ENCODE data around the gene RNF5. TPM values are rescaled to one million over a fixed set of nuclear protein-coding genes. Genes with fewer than 3 reads are reported as not detected.

The RNF5 gene
- total and polyA plus RNA-seq, 10 of the 15 experiments (the other 5 are each of a cell fraction or from before 2014, with no cell fraction given) = 31.4 to 114 (median 62.8) TPM

- TF ChIP-seq BCLAF1 (IDR thresholded peaks at IDR 0.05) = no peak
- no peak for TF ChIP-seq ATF2 (IDR thresholded peaks at IDR 0.05; ENCODE audit: low read length)
- TF ChIP-seq RAD21 (IDR thresholded peaks at IDR 0.05; ENCODE audit: insufficient read depth, low read depth, low read length) = no peak
Observed at GRCh38 chr6:32156891-32157290, 21.3 kb upstream of the RNF5 start (continued).

DNA sequence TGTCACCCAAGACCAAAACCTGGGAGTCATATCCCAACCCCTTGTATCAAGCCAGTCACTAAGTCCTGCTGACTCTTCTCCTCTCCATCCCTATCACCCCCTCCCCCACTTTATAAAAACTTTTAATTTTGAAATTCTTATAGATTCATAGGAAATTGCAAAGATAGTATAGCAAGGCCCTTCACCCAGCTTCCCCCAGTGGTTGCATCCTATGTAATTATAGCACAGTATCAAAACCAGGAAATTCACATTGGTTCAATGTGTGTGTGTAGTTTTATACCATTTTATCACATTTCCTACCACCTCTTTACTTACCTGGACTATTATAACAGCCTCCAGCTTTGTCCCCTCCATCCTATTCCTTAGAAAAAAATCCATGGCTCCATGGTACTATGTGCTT, 20.2 kb upstream of the RNF5 start:
- ChIA-PET SMC1A (ENCODE audit: uncharacterized antibody, unreplicated experiment) (no interaction called here), POLR2A (no interaction called here)
- peaks cover 3% of the 10 kb centered on the region; the same call in 1 of the 2 replicates for H3K4me1 ChIP-seq (ENCODE audit: control insufficient read depth, insufficient read depth, low read length)
- TF ChIP-seq CTCF (IDR thresholded peaks at IDR 0.05 in 2 of 3, conservative IDR thresholded peaks at IDR 0.05 in 1 of 3; ENCODE audit: control insufficient read depth in 2 of 3, extremely low read depth in 1 of 3, insufficient read depth in 1 of 3, low read depth in 3 of 3, low read length in 3 of 3) = no peak
- no peak for TF ChIP-seq IKZF1 (conservative IDR thresholded peaks at IDR 0.05)
- TF ChIP-seq FOS (IDR thresholded peaks at IDR 0.05; ENCODE audit: borderline replicate concordance, extremely low read depth, insufficient read length) = no peak
- TF ChIP-seq, protein P1, sequence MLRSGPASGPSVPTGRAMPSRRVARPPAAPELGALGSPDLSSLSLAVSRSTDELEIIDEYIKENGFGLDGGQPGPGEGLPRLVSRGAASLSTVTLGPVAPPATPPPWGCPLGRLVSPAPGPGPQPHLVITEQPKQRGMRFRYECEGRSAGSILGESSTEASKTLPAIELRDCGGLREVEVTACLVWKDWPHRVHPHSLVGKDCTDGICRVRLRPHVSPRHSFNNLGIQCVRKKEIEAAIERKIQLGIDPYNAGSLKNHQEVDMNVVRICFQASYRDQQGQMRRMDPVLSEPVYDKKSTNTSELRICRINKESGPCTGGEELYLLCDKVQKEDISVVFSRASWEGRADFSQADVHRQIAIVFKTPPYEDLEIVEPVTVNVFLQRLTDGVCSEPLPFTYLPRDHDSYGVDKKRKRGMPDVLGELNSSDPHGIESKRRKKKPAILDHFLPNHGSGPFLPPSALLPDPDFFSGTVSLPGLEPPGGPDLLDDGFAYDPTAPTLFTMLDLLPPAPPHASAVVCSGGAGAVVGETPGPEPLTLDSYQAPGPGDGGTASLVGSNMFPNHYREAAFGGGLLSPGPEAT (IDR thresholded peaks at IDR 0.05; ENCODE audit: low read depth) = no peak
- TF ChIP-seq CBX5 (IDR thresholded peaks at IDR 0.05; ENCODE audit: low read depth) = no peak
- no peak for TF ChIP-seq POU2F2 (IDR thresholded peaks at IDR 0.05; ENCODE audit: borderline replicate concordance, low read depth, low read length)
- TF ChIP-seq NFIC (IDR thresholded peaks at IDR 0.05; ENCODE audit: low read depth, low read length) = no peak
- TF ChIP-seq, protein P2, sequence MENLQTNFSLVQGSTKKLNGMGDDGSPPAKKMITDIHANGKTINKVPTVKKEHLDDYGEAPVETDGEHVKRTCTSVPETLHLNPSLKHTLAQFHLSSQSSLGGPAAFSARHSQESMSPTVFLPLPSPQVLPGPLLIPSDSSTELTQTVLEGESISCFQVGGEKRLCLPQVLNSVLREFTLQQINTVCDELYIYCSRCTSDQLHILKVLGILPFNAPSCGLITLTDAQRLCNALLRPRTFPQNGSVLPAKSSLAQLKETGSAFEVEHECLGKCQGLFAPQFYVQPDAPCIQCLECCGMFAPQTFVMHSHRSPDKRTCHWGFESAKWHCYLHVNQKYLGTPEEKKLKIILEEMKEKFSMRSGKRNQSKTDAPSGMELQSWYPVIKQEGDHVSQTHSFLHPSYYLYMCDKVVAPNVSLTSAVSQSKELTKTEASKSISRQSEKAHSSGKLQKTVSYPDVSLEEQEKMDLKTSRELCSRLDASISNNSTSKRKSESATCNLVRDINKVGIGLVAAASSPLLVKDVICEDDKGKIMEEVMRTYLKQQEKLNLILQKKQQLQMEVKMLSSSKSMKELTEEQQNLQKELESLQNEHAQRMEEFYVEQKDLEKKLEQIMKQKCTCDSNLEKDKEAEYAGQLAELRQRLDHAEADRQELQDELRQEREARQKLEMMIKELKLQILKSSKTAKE (IDR thresholded peaks at IDR 0.05; ENCODE audit: low read depth, poor library complexity, severe bottlenecking) = no peak
- TF ChIP-seq RUNX3 (IDR thresholded peaks at IDR 0.05; ENCODE audit: low read length) = no peak
- no peak for TF ChIP-seq PML (IDR thresholded peaks at IDR 0.05; ENCODE audit: low read length)

More for the DNA sequence above, 20.2 kb upstream of the RNF5 start:
- FAIRE-seq (no peak), ATAC-seq (no peak), DNase-seq (ENCODE audit: low read depth, low spot score) (no peak)
- no peaks in the 10 kb centered on the region for H4K20me1 ChIP-seq (ENCODE audit: control insufficient read depth, insufficient read depth)
- ChIA-PET CTCF (interaction anchor here (1.0 to 2.4 kb wide), 3 partner anchors 12 to 40 kb away, joined by 3 to 15 read pairs (median 4); no protein-coding TSS in a partner anchor), RAD21 (ENCODE audit: unreplicated experiment) (interaction anchor here (1.0 kb wide), 1 partner anchor 35 kb away, joined by 3 read pairs; no protein-coding TSS in a partner anchor)
- H2AFZ ChIP-seq (ENCODE audit: control insufficient read depth, low read depth, low read length) = no peak overlapping the region
- H3K27ac ChIP-seq (ENCODE audit: control insufficient read depth, insufficient read depth) = no peak overlapping the region
- no peak overlapping the region for H3K9ac ChIP-seq (ENCODE audit: control insufficient read depth, insufficient read depth, low read length)
- intact Hi-C loops (cut with micrococcal nuclease; ENCODE audit: unreplicated experiment) = loop anchor here (10.0 kb wide), 1 partner anchor 113 kb away; no protein-coding TSS in a partner anchor
- H3K79me2 ChIP-seq (ENCODE audit: control insufficient read depth, insufficient read depth, low read length) = no peaks in the 10 kb centered on the region
- no peaks in the 10 kb centered on the region; a peak in 2 of 4 replicates for H3K36me3 ChIP-seq (ENCODE audit: control insufficient read depth in 2 of 2, insufficient read depth in 2 of 2, low read length in 1 of 2)
- no peak overlapping the region for H3K4me3 ChIP-seq
- BruUV-seq (replicated peaks) = no TSS peak
- H3K27me3 ChIP-seq (replicated peaks in 1 of 2; ENCODE audit: control insufficient read depth in 2 of 2, insufficient read depth in 2 of 2, low read length in 1 of 2) = no peaks in the 10 kb centered on the region
- no peak overlapping the region for H3K4me2 ChIP-seq (ENCODE audit: control insufficient read depth, insufficient read depth)
- in situ Hi-C loops (cut with MboI) = no loop called here
- no peaks in the 10 kb centered on the region for H3K9me3 ChIP-seq (replicated peaks; ENCODE audit: control insufficient read depth, insufficient read depth, low read length)

Measured in GM12878 (cell line).